GM18858 (cell line): ENCODE results near the gene FAM3C.
"Not testable (repeated sequence)": the region's sequence is repeated elsewhere in the genome, so short reads cannot be mapped to it uniquely, and the experiment has no call there.

ENCODE experiments used
- ATAC-seq: cut with Tn5 transposase; IDR thresholded peaks from one replicate; pipeline ENCODE4 v1.9.1; 2021; ENCODE audit not compliant: unreplicated experiment

Gene FAM3C

DNA sequence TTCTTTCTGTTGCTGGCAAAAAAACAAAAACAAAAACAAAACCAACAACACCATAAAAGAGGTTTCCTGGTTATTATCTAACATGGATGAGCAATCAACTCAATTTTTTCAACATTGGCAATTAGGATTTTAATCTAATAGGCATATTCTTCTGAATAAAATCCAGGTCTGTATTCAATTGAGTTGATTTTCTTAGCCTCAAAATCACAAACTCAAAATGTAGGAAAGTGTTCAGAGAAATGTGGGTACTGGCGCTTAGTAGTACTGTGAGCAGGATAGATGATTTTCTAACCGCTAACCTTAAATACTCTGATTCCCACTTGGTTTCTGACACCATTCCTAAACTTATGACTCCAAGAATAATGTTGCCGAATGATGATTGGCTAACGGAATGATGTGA lies 61.7 kb downstream of the FAM3C start:
- ATAC-seq = no peak

DNA sequence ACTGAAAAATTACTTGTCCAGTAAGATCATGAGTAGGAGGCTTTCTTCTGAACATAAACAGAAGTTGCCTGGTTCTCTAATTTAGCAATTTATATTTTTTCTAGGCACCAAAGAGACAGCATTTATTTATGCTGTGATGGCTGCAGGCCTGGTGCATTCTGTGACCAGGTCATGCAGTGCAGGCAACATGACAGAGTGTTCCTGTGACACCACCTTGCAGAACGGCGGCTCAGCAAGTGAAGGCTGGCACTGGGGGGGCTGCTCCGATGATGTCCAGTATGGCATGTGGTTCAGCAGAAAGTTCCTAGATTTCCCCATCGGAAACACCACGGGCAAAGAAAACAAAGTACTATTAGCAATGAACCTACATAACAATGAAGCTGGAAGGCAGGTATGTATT lies 64.5 kb downstream of the FAM3C start:
- ATAC-seq = no peak

DNA sequence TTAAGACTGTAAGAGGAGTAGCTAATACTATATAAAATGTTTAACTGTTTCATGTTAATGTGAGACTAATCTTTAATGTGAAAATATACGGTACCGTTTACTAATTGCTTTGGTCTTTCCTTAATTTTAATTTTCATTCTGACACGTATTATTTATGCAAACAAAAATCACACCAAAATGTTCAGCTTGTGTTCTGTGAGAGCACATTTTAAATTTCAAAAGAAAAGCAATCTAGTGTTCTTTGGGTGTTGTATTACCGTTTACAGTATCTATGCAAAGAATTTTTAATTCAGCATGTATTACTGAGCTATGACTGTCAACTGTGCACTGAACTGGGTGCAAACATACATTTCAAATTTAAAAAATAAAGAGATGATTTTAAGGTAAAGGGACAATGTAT lies 65.1 kb downstream of the FAM3C start:
- no peak for ATAC-seq

DNA sequence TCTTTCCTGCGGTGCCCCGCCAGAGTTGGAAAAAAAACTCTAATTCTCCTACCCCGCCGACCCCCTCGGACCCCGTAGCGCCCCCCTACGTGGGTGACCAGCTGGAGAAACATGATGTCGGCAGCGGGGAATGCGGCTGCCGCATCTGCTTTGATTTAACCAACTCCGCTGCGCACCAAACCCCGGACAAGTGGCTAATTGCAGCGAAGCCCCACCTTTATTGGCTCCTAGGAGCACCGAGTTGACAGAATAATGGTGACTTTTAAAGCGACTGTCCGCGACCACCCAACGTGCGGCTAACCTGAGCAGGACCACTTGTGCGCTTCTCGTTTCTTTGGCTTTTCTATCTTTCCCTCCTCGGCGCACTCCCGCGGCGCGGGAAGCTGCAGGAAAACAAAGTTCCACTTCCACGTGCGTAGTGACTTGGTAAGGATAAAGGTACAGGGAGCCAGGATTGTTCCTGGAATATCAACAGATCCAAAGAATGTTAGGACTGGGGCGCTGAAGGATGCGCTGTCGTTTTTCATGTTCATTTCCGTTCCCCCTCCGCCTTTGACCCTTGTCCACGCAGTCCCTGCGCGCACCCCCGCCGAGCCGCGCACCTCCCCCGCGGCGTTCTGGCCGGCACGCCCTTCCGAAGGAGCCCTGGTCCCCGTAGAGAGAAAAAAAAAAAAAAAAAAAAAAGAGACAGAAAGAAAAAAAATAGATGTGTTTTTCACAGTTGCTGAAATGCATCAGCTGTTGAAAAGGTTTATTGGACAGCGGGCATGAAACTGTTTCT lies 65.9 kb downstream of the FAM3C start:
- ATAC-seq = peak; percentile 22

DNA sequence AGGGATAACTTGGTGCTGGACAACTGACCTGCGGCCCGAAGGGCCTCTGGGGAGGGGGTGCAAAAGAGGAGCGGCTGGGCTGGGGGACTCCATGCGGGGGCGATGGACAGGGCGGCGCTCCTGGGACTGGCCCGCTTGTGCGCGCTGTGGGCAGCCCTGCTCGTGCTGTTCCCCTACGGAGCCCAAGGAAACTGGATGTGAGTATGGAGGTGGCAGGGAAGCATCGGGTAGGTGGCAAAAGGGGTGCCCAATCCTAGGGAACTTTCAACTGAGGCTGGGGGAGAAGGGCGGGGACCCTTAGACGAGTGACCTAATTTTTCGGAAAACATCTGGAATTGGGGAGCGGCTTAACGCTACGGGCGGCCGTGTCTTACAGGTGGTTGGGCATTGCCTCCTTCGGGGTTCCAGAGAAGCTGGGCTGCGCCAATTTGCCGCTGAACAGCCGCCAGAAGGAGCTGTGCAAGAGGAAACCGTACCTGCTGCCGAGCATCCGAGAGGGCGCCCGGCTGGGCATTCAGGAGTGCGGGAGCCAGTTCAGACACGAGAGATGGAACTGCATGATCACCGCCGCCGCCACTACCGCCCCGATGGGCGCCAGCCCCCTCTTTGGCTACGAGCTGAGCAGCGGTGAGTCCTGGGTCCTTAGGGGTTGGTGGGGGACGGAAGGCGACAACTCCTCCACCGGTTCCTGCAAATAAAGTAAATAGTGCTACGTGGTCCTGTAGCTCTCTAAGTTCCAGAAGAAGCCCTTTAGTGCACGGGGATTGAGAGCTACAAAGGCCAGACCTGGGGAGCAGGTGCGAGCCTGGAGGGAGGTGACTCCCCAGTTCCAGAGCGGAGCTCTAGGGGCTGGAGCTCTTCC lies 66.7 kb downstream of the FAM3C start:
- ATAC-seq = peak; percentile 42

DNA sequence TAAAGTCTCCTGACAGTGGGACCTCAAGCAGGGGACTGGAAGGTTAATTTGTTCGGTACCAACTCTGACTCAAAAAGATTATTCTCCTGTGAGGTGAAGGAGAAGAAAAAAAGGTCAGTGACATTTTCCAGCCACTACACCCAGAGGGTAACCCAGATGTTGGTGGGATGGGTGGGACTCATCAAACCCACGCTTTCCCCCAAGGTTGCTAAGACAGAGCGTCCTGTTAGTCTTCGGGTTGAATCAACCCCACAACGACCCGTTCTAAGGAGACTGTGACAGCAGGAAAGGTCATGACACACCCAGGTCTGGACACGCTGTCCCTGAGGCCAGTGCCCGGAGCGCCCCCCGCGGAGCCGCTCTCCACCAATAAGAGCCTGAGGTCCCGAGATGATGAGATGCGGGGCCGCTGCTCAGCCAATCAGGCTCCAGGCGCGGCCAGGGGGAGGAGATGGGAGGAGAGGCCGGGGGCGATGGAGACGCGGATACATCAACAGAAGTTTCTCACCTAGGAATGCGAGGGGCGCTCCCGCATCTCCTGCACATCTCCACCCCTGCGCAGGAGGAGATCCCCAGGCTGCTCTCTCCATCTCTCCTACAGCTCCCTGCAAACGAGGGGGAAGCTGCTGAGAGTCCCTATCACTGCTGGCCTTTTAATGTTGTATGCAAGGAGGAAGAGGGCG lies 67.5 kb downstream of the FAM3C start, which contains the start of gene WNT16:
WNT16 (plus strand) TSS at position 493 of the 683 bp plus-strand sequence. CDS start 293 bp downstream, outside the sequence.
- ATAC-seq = no peak

DNA sequence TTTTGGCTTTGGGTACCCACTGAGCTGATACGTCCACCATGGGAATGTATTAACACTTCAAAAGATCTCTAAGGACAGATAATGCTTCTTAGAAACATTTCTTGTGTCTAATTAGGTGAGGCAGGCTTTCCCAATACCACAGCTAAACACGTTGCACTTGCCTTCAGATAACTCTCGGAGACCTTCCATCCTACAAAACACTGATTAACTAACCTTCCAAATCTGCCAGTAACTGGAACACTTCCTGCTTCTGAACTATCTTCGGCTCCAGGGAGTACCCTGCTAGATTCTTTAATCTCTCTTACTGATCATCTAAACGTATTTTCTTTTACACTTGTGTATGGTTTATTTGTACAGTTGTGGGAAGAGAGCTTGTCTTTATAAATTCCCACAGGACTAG lies 68.4 kb downstream of the FAM3C start:
- no peak for ATAC-seq

DNA sequence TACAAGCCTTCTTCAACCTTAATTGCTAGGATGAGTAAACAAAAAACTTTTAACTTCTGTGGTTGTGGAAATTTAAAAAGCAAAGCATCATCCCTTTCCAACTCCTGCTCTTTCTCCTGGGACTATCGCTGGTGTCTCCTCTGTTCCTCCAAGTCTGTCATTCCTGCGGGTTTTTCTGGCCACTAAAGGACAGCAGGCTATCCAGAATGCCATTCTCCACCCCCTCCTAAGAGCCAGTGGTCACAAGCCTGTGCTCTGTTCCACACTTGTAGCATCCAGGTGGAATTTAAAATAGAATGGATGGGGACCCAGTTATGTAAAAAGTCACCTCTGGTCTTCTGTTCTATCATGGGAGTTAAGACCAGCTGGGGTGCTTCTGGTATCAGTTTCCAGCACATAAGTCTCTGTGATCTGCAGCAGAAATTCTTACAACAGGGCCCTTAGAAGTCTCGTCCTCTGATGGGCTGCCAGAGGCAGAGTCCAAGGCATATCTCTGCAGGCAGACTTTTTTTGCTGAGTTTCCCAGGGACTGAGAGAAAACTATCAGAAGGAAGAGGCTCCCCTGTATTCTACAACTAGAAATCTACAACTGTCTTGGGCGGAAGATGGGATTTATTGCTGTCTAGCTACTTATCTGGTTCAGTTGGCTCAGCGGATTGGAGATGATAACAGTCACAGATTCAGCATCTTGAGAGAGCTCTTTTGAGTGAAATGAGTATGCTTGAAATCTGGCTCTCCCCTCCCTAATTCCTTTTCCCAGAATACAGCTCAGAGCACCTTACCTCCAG lies 72.4 kb downstream of the FAM3C start:
- ATAC-seq = no peak

DNA sequence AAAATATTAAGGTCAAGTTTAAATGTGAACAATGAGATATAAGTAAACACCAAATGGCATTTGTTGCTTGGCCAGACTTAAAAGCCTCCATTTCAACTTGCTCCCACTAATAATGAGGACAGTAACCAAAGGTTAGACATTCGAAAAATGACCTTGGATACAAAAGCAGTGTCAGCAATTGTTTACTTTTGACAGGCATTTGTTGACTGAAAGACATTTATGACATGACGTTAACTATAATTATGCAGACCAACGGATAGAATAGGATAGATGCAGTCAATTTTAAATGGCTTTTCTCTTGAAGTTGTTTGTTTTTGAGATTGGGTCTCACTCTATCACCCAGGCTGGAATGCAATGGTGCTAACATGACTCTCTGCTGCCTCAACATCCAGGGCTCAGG lies 73.6 kb downstream of the FAM3C start:
- ATAC-seq = no peak

DNA sequence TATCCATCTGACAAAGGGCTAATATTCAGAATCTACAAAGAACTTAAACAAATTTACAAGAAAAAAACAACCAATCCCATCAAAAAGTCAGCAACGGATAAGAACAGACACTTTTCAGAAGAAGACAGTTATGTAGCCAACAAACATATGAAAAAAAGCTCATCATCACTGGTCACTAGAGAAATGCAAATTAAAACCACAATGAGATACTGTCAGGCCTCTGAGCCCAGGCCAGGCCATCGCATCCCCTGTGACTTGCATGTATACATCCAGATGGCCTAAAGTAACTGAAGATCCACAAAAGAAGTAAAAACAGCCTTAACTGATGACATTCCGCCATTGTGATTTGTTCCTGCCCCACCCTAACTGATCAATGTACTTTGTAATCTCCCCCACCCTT lies 80.9 kb downstream of the FAM3C start:
- ATAC-seq = not testable (repeated sequence)

DNA sequence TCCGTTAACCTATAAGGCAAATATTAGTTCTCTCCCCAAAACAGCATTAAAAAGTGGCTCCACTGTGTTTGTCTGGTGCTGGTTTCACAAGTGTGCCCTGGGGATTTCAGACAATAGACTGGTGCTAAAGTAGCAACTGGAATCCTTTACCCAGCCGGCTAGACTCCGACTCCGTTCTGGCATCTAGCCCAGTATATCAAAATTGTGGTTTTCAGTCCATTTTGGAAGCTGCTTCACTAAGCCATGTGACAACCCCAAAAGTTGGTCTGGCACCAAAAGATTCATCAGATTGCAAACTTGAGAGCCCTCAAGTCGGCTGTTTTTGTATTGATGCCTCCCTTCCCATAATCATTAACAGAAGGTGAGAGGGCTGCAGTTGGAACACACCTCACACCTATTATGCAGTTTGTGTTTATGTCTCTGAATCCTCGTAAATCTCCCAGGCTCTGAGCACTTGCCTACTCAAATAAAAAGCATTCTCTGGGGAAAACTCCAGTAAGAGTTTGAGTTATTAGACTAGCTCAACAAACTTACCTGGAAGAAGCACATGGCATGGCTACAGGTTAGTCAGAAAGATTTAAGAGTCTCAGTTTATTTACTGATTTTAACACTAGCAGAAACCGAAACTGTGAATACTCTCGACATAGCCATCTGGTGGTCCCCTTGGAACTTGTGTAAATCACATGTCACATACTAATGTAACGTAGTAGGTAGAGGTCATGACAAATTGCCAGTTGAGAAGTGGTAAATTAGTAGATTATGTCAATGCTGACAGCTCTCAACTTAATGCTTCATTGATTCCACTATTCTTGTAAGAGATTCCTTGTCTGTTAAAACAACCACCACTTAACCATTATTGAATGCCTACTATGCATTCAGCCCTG lies 82.1 kb downstream of the FAM3C start:
- peak; percentile 94 for ATAC-seq

DNA sequence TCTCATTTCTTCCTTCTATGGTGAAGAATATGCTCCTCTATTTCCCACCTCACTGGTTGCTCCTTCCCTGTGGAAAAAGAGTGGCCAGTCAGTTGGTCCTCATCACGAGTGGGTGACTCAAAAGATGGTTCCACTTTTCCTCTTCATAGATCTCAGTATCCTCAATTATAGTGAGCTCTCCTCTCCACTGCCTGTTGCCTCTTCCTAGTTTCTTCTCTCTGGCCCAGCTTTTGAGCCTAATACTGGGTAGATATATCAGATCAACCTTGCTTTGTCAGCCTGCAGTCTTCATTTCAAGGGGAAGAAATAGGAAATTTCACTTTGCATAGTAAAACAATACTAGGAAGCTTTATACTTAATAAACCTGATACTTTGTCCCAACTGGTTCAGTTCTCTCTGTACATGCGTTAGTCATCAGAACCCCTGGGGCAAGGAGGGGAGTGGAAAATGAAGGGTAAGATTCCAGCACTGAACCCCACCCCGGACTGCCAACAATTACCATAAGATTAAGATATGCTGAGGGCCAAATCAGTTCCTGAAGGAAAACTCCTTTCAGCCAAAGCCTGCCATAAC lies 82.8 kb downstream of the FAM3C start:
- no peak for ATAC-seq

DNA sequence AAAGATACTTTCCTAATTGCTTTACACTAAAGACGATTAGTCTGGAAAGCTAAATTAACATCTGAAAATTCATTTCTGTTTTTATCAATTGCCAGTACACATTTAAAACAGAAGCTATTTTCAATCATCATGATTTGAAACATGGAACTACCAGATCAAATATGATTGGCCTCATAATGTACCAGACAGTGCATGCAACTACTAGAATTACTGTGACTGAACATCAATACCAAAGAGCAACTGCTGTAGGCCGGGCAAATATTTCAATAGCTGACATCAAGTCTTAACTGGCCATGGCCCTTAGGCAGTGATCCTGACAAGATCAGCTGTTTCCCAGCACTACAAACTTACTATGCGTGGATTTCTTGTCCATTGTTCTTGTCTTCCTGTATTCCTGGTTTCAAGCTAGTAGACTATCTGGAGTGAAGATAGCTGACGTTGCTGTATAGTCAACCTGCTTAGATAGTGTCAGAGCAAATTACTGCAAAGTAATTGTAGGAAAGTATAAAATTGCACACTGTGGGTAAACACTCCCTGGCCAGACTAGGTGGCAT lies 89.0 kb downstream of the FAM3C start:
- no peak for ATAC-seq

DNA sequence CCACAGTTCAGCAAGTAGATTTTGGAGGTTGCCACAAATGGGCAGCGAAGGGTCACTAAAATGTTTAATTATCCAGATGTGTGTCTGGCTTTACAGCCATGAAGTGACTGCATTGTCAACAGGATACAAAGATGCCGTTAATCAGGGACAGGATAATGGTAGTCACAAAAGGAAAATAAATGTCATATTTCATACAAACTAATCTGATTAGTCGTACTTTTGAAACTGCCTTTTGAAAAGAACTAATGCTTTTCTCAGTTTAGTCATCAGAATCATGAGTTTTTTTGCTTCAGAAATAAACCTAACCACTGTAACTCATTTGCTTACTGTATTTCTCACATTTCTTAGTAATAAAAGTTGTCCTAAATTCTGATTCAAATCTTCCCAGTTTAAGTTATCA lies 89.5 kb downstream of the FAM3C start:
- no peak for ATAC-seq

DNA sequence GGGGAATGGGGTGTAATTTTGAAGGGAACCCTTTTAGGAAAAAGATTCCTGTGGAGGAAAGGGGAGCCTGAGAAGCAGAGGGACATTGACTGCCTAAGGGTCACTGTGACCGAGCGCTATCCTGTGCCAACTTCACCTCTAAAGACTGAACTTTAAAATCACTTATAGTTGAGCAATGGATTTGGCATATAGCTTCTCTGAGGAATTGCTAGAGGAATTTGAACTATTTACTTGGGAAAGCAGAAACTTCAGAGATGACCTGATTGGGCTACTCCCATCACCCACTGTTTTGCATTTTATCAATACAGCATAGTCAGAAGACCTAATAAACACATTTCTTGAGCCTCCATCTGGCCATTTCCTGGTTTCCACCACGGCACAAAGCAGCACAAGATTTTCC lies 91.0 kb downstream of the FAM3C start:
- ATAC-seq = no peak

DNA sequence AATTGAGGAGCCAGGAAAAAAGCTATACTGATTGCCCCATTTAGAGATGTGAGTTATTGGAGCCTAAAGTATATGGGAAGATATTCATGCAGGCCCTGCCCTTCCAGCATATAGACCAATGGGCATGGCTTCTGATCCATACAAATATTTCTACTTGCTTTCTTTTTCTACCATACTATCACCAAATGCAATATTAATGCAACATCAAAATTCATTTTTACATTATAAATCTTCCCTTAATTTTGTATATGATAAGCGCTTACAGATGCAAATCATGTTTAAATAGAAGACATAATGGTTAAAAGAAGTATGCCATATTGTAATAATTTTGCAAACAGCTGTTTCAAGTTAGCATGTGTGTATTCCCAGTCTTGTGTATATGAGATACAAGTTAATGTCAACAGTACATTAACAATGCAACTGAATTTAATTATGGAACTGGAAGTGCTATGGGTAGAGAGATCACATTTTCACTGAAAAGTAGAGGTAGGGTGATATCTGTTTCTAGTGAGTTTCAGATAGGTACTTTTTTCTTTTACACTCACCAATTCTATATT lies 91.9 kb downstream of the FAM3C start:
- no peak for ATAC-seq

DNA sequence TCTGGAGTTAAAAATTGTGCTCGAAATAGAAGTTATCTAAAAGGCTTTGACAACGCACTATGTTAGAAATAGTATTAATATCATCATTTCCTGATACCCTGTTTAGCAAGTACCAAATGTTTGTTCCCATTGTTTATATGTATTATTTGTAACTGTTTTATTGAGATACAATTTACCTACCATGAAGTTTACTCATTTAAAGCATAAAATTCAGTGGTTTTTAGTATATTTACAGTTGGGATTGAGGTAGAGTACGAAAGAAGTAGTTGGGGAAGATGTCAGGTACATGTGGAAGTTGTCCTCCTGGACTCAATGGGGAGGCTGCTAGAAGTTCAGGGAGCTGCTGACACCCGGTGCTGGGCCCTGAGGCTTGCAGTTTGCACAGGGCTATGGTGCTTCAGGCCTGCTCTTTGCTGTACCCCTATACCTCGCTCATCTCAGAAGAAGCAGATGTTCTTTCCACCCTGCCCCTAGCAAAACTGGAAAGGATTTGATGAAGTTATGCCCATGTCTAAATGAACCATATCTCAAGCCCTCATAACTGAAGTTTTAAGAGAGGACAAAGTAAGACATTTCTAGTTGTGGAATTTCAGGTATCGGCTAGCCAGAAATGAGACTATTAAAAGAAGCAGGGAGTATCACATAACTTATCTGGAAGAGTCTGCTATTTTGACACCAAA lies 92.5 kb downstream of the FAM3C start:
- ATAC-seq = no peak

DNA sequence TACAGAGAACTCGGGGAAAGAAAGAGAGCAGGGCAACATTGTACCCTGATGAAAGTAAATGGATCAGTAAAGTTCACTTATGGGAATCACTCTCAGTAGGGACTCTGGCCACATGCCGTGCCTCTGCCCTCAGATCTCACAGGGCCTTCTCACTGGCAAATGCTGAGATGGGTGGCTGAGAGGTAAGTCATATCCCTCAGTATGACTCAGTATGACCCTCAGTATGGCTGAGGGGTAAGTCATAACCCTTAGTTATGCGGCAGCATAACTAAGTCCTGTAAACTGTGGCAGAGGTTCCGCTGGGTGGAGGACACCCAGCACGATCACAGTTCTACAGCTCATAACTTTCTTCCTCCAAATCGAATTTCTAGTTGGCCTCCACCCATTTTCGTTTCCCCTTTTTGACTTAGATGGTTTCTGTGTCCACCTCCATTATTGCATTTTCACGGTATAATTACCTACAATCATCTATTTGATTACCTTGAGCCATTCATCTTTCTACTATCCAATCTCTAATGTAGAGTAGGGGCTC lies 93.8 kb downstream of the FAM3C start:
- ATAC-seq = peak; percentile 92
